Stomach (tissue), 4 donors: ENCODE measurements around the gene NSF.
"Not testable (repeated sequence)": the region's sequence is repeated elsewhere in the genome, so short reads cannot be mapped to it uniquely, and the experiment has no call there.

ENCODE experiments used
- CTCF ChIP-seq, 7 experiments: fragments of 450-650 bp in 4 of 7; fragments of 200-600 bp in 3 of 7; sonication (generic) in 3 of 7; IDR thresholded peaks; one replicate each; pipeline ENCODE4 v1.5.1; 2016 to 2019; ENCODE audit warnings: antibody characterized with exemption in 7 of 7, control low read depth in 2 of 7, mild to moderate bottlenecking in 1 of 7
- POLR2AphosphoS5 ChIP-seq, 3 donors: sonication (generic); formaldehyde crosslinking; IDR thresholded peaks; one replicate each; pipeline ENCODE4 v1.6.1; 2016; ENCODE audit warnings: antibody characterized with exemption in 3 of 3

- TF ChIP-seq CTCF, POLR2AphosphoS5 (IDR thresholded peaks at IDR 0.05): not testable (repeated sequence)
These were observed 58.8 kb downstream of the NSF start for GRCh38 chr17:46649246-46649645.
